Breast epithelium (tissue), 4 donors: ENCODE measurements around the gene FGR. TPM values are rescaled to one million over a fixed set of nuclear protein-coding genes. Genes with fewer than 3 reads are reported as not detected.

ENCODE experiments used
- DNase-seq, 2 donors: peaks; one replicate each; pipeline ENCODE4 v3.0.0-alpha.2; 2019; ENCODE audit warnings: low spot score in 2 of 2
- H3K27ac ChIP-seq, 2 donors: fragments of 200-600 bp; sonication (generic) in 1 of 2; one replicate each; pipeline ENCODE4 v1.5.1; 2016 to 2019; ENCODE audit warnings: mild to moderate bottlenecking in 1 of 2
- H3K27me3 ChIP-seq, 2 donors: fragments of 200-600 bp; sonication (generic) in 1 of 2; one replicate each; pipeline versions ENCODE4 v1.5.1 to v1.6.0; 2017 to 2019; ENCODE audit warnings: control low read depth in 1 of 2, mild to moderate bottlenecking in 1 of 2
- H3K36me3 ChIP-seq: fragments of 200-600 bp; one replicate; pipeline ENCODE4 v1.5.1; 2019
- H3K4me1 ChIP-seq, 2 donors: fragments of 200-600 bp; sonication (generic); one replicate each; pipeline ENCODE4 v1.5.1; 2016 to 2019; ENCODE audit warnings: control low read depth in 1 of 2
- H3K4me3 ChIP-seq, 3 donors: fragments of 200-600 bp; sonication (generic); 1 replicate in 2 of 3; 2 replicates in 1 of 3; pipeline ENCODE4 v1.5.1; 2016 to 2019; ENCODE audit warnings: mild to moderate bottlenecking in 3 of 3, moderate library complexity in 2 of 3
- H3K9me3 ChIP-seq, 2 donors: fragments of 200-600 bp; sonication (generic) in 1 of 2; one replicate each; pipeline ENCODE4 v1.5.1; 2016 to 2019; ENCODE audit warnings: control low read depth in 1 of 2
- CTCF ChIP-seq, 3 donors: fragments of 450-650 bp; IDR thresholded peaks; one replicate each; pipeline ENCODE4 v1.5.1; 2016 to 2017; ENCODE audit warnings: antibody characterized with exemption in 3 of 3, mild to moderate bottlenecking in 3 of 3, moderate library complexity in 3 of 3
- POLR2A ChIP-seq: fragments of 450-650 bp; IDR thresholded peaks from one replicate; pipeline ENCODE4 v1.6.1; 2016; ENCODE audit warnings: antibody characterized with exemption, mild to moderate bottlenecking, moderate library complexity
- POLR2AphosphoS5 ChIP-seq, 3 donors: sonication (generic); formaldehyde crosslinking; IDR thresholded peaks; one replicate each; pipeline ENCODE4 v1.6.1; 2017; ENCODE audit warnings: antibody characterized with exemption in 3 of 3
- intact Hi-C: fragments of 100-400 bp; cut with DNase I; formaldehyde crosslinking; loops from one replicate; pipeline ENCODE4 v1.15.1; 2023; ENCODE audit warnings: low total_unique reads
- total RNA-seq, 3 donors: library from RNA; depleted of rRNA; stranded (reverse); fragments of >200 nt; gene quantifications; one replicate each; pipeline ENCODE4 v1.1.0, GENCODE V29; 2016

FGR gene
- total RNA-seq, 3 donors from 2014 or later = 22.1 to 46.9 (median 24.3) TPM

GRCh38 chr1:27563341-27563590 lies 71.7 kb downstream of the FGR start:
- H3K27me3 ChIP-seq = no peaks in the 10 kb centered on the region
- intact Hi-C loops = no loop called here
- H3K36me3 ChIP-seq = no peaks in the 10 kb centered on the region
- H3K27ac ChIP-seq = peak overlapping the region; percentile 92 to 95
- H3K4me1 ChIP-seq = peaks cover 34 to 70% of the 10 kb centered on the region in 2 donors
- TF ChIP-seq POLR2A (no peak), CTCF (IDR thresholded peaks at IDR 0.05) (no peak), POLR2AphosphoS5 (IDR thresholded peaks at IDR 0.05) (no peak)
- DNase-seq = no peak
- H3K4me3 ChIP-seq = peak overlapping the region in 1 of 3 donors; percentile 43
- no peaks in the 10 kb centered on the region for H3K9me3 ChIP-seq

- Histone ChIP-seq H3K27ac (peak overlapping the region; percentile 92 to 95), H3K4me3 (peak overlapping the region in 1 of 3 donors; percentile 50), H3K27me3 (no peaks in the 10 kb centered on the region), H3K4me1 (peaks cover 39 to 67% of the 10 kb centered on the region in 2 donors), H3K9me3 (no peaks in the 10 kb centered on the region), H3K36me3 (no peaks in the 10 kb centered on the region)
- no peak for TF ChIP-seq POLR2A
- no peak for TF ChIP-seq CTCF (IDR thresholded peaks at IDR 0.05)
- TF ChIP-seq POLR2AphosphoS5 (IDR thresholded peaks at IDR 0.05) = no peak
- no peak for DNase-seq
- intact Hi-C loops = no loop called here
Observed at GRCh38 chr1:27562534-27563340, 72.2 kb downstream of the FGR start.

Other genes starting within 250 kb of the FGR start
- under 1 TPM in 2 of 3 donors, not detected in 1; 0.16 to 0.66 TPM for gene GPR3, start 242.6 kb downstream of the FGR start, total RNA-seq
- 10 to 100 TPM; 41.6 to 93.5 (median 43.2) TPM for gene WASF2, start 145.0 kb downstream of the FGR start, total RNA-seq
- 10 to 100 TPM; 10.7 to 17.1 (median 15.4) TPM for gene AHDC1, start 31.0 kb downstream of the FGR start, total RNA-seq
- gene IFI6, start 37.0 kb upstream of the FGR start, total RNA-seq = 10 to 100 TPM; 18.7 to 50.6 (median 47.4) TPM
- gene FAM76A, start 90.8 kb upstream of the FGR start, total RNA-seq = 10 to 100 TPM; 13.5 to 34.2 (median 14.4) TPM
- gene STX12, start 138.0 kb upstream of the FGR start, total RNA-seq = 100 to 1,000 TPM in 1 of 3 donors, 10 to 100 TPM in 2; 62.3 to 165 (median 80.8) TPM
- gene PPP1R8, start 195.6 kb upstream of the FGR start, total RNA-seq = 10 to 100 TPM; 36.1 to 43.5 (median 37.9) TPM
- gene THEMIS2, start 237.4 kb upstream of the FGR start, total RNA-seq = 10 to 100 TPM; 22.0 to 52.0 (median 25.6) TPM